Stimulated activated naive CD4-positive, alpha-beta T cell (primary cell): Measurements from ENCODE around the gene NEURL3.

ENCODE experiments used
- DNase-seq, 6 experiments: peaks; one replicate each; lab custom pipeline; 2025; lab: John Stamatoyannopoulos, UW

Gene NEURL3

DNA sequence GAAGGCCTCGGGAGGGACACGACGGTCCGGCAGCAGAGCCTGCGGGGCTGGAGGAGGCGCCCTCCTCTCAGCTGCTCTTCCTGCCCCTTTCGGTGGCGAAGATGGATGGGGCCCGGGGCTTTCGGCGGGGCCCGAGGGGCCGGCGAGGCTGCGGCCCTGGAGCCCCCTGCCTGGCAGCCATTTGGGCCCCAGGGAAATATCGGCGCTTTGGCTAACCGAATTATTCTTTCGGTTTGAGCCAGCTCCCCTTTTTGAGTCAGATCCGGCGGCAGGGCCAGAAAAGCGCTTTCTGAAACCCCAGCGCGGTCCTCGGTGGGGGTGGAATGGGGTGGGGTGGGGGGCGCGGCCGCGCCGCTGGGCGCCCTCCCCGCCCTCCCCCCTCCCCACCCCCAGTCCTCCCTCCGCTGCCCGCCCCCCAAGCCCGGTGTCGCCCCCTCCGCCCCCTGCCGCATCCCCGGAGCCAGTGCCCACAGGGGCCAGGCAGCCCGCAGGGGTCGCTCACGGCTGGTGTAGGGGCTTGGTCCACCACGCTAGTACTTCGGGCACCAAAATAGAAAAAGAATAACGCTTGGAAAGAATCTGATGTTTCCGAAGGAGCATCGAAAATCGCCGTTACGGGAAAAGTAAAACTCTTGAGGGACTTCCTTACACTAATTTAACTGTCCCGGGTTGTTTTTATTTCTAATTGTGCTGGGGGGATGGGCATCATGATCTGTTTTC is 22.3 kb upstream of the NEURL3 start:
- peak in 5 of 6 experiments; percentile 21 to 51 (median 39) for DNase-seq

DNA sequence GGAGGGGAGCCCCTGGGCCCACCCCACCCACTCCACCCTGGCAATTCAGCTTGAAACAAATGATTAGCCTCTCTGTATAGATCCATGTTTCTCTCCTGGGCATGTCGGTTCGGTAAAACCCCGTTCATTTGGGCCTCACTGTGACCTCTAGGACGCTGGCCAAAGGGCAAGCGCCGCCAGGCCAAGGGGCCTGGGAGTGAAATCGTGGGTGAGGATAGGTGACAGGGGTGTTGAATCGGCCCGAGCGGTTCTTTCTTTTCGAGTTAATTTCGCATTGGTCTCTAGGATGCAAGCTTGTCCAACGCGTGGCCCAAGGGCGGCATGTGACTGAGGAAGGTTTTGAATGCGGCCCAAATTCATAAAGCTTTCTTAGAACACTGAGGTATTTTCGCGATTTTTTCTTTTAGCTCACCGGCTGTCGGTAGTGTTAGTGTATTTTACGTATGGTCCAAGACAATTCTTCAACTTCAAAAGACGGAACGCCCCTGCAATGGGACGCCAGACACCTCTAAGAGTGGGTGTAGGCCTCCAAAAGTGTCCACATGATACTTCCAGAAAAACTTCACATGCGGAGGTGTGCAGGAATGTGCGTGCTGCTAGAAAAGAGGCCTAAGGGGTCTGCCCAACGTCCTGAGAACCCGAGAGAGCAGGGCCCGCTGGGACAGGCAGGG is 21.6 kb upstream of the NEURL3 start:
- no peak for DNase-seq

GRCh38 chr2:96526101-96526591 is 21.0 kb upstream of the NEURL3 start:
- DNase-seq: no peak

- no peak for DNase-seq
Observed at GRCh38 chr2:96525211-96525507, 20.0 kb upstream of the NEURL3 start.

DNA sequence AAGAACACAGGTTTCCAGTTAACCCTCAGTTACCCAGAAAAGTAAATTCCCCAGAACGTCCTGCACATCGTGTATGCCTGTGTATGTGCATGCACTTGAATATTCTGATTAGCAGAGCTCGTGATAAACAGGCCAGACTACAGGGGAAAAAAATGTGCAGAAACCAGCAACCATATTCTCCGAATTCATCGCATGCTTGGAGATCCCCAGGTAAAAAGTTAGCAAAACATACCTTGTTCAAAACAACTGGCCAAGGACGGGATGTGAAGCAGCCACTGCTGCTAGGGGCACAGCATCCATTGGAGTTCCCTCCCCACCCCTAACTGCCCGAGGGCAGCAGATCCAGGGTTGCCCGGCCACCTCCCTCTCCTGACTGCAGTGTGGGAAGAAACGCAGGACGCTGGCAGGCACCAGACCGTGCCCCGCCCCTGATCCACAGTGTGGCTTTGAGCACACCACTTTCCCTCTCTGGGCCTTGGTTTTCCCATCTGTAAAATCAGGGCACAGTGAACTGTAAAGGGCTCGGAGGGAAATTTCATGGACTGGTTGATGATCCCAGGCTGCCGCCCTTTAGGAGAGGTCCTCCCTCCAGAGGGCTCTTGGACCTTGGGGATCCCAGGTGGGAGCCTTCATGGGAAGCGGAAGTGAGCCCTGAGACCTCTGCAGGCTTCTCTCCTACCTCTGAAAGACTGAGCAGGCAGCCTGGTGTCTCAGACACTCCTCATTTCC is 19.5 kb upstream of the NEURL3 start:
- no peak for DNase-seq

GRCh38 chr2:96523659-96524481 is 18.7 kb upstream of the NEURL3 start:
- no peak for DNase-seq

DNA sequence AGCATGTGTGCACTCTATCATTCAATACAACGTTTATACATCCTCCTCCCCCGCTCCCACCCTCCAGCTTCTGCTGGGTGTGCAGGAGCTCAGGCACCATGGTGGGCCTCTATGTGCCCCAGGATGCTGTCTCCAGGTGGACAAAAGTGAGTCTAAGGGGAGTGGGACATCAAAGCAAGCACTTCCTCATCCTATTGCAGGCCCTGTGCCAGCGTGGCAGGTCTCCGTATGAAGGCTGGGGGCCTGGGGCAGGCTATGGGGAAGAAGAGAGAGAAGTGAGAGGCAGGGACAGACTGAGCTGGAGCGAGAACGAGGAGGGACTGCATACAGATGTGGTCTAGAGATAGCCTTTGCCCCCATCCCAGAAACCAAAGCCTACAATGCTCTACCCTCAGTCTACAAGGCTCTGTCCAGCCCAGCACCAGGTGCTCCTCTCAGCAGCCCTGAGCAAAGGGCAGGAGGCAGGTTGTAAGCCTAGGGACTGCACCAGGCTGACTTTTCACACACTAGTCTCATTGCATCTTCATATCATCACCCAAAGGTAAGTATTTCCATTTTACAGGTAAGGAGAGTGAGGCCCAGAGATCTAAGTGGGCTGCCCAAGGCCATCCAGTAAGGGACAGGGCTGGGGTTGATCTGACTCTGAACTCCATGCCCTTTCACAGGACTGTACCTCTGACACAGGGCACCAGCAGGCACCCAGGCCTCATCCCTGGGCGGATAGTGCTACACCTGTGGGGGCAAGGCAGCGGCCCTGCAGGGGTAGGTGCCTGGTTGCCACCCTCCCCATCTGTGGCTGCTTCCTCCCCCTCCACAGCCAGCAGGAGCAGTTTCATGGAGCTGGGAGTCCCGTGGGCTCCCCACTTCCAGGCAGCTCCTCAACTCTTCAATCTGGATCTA is 17.4 kb upstream of the NEURL3 start:
- no peak for DNase-seq

GRCh38 chr2:96521219-96521618 is 16.1 kb upstream of the NEURL3 start:
- no peak for DNase-seq

DNA sequence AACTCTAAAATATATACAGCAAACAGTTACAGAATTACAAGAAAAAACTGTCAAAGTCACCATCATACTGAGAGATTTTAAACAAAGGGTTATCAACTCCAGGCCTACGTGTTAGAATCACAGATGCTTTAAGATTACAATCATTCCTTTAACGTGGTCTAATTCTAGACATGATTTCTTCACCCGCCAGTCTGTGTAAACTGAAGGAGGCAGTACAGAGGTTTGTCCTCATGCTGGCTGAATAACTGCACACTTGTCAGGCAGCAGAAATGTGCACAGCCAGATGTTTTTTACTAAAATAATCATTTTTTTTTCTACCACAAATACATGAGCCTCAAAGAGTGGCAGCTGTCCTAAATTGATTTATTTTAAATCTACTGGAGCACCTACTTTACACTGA is 15.5 kb upstream of the NEURL3 start:
- no peak for DNase-seq

- DNase-seq: no peak
Observed at GRCh38 chr2:96520231-96520630, 15.1 kb upstream of the NEURL3 start.

GRCh38 chr2:96517079-96517478 is 11.9 kb upstream of the NEURL3 start:
- DNase-seq: no peak

DNA sequence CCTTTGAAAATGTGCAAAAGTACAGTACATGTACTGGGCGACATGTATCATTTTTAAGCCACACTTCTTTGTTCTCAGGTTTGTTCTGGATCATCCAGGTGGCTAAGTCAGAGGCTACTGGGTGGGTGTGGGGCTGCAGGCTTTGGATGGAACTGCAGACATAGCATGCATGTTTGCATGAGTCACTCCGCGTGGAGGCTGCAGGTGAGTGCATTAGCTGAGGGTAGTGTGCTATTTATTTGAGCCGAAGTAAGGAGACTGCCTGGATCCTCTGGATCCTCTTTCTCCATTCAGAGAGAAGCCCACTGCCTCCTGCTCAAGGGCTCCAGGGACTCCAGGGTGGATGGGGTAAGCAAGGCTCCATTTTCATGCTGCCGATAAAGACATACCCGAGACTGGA is 9.4 kb upstream of the NEURL3 start:
- DNase-seq: no peak

DNA sequence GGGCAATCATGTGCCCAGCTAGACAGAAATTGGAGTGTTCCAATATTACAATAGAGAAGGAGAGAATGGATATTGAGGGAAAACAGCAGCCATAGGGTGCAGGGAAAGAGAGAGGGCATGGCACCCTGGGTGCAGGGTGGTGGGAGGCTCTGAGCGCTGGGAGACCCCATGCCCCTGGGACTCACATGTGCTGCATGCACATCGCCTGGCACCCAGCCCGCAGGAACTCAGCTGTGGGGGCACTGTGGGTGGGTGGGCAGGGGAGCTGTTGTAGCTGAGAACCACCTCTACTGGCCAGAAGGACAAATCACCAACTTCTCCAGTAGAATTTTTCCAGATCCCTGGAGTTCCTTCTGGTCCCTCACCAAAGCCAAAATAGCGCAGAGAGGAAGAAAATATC is 7.2 kb upstream of the NEURL3 start:
- DNase-seq: no peak

DNA sequence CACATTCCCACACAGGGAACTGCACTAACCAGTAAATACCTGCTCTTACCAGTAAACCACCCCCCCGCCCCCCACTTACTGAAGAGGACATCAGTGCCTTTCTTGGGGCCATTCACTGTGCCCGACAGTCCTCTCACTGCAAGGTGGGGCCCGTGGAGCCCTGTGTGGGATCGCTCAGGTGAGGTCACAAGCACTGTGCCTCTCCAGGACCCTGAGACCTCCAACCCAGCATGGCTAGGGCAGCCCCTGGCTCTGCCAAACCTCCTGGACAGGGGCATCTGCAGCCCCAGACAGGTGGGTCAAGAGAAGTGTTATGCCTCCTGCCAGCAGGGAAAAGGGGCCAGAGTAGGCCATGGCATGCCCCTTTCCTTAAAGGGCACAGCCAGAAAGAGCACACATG is 6.7 kb upstream of the NEURL3 start:
- no peak for DNase-seq

- no peak for DNase-seq
Observed at GRCh38 chr2:96510931-96511595, 5.9 kb upstream of the NEURL3 start.

DNA sequence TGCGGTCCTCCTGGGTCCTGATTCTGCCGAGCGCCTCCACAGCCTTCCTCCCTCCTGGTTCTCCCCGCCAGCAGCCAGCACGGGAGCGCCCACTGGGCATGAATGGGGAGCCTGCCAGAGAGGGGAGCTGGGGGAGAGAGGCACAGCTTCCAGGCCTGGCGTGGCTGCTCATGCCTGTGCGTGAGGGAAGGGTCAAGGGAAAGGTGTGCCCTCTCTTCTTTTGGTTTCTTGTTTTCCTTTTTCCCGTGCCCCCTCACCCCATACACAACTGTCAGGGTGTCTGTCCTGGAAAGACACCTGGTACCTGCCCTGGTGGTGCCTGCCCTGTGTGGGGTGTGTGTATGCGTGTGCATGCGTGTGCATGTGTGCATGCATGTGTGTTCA is 4.7 kb upstream of the NEURL3 start:
- DNase-seq: no peak

GRCh38 chr2:96509114-96509846 is 4.1 kb upstream of the NEURL3 start:
- DNase-seq: peak in 4 of 6 experiments; percentile 9 to 26 (median 14)

- no peak for DNase-seq
Observed at GRCh38 chr2:96508521-96509113, 3.5 kb upstream of the NEURL3 start.

DNA sequence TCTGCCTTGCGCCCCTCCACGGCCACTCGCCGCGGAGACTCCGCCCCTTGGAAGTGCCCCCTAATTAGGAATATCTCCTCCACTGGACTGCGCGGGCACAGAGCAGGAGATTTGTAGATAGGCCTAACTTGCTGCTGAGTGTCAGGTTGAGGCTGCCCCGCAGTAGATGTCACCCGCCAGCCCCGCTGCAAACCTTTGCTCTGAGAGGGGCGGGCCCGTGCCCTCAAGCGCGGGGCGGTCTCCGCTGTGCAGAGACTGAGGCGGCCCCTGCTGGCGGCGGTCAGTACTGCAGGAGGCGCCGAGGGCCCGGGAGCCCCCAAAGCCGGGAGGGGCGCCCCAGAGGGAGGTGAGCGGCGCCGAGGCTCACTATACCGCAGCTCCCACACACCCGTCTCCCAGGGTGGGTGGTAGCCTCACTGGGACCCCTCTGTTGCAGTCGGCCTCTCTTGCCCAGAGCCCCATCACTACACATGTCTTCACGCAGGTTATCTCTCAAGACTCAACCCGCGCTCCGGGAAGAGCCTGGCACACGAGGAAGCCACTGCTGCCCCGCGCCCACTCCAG is 2.9 kb upstream of the NEURL3 start:
- DNase-seq: peak; percentile 71 to 93 (median 85)
